Gastroesophageal sphincter (tissue), 3 donors: ENCODE results near the gene PPARG.

Experiments used
- EP300 ChIP-seq: sonication (generic); formaldehyde crosslinking; IDR thresholded peaks from one replicate; pipeline ENCODE4 v1.6.1; 2017; ENCODE audit warnings: antibody characterized with exemption, mild to moderate bottlenecking
- POLR2A ChIP-seq, 2 donors: fragments of 450-650 bp; IDR thresholded peaks; one replicate each; pipeline ENCODE4 v1.6.1; 2017; ENCODE audit warnings: antibody characterized with exemption in 2 of 2, mild to moderate bottlenecking in 2 of 2, moderate library complexity in 1 of 2
- POLR2AphosphoS5 ChIP-seq: sonication (generic); formaldehyde crosslinking; IDR thresholded peaks from one replicate; pipeline ENCODE4 v1.6.1; 2017; ENCODE audit warnings: antibody characterized with exemption
- TF ChIP-seq, protein P1 (sequence below), 4 experiments: fragments of 200-600 bp in 2 of 4; fragments of 450-650 bp in 2 of 4; sonication (generic) in 1 of 4; IDR thresholded peaks; one replicate each; pipeline ENCODE4 v1.5.1; 2017 to 2019; ENCODE audit warnings: antibody characterized with exemption in 4 of 4, mild to moderate bottlenecking in 2 of 4, moderate library complexity in 2 of 4

DNA sequence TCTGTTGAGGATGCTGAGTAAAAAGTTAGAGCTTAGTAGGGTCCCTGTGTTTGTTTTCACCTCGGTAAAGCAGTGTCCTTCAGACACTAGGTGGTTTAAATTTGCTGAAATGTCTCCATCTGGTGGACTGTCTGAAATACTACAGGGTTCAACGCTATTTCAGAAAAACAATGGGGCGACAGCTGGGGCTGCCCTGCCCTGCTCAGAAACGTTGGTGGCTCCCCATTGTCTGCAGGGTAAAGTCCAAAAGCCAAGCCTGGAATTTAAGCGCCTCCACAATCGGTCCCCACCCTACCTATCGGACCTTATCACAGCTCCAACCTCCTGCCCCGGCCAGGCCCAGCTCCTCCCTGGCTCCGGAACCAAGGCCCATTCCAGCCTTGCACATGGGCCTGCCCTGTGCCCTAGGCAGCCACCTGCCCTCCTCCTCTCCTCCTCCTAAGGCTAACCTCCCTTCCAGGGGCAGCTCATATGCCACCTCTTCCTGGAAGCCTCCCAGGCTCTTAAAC lies 191.1 kb downstream of the PPARG start:
- TF ChIP-seq, protein P1, sequence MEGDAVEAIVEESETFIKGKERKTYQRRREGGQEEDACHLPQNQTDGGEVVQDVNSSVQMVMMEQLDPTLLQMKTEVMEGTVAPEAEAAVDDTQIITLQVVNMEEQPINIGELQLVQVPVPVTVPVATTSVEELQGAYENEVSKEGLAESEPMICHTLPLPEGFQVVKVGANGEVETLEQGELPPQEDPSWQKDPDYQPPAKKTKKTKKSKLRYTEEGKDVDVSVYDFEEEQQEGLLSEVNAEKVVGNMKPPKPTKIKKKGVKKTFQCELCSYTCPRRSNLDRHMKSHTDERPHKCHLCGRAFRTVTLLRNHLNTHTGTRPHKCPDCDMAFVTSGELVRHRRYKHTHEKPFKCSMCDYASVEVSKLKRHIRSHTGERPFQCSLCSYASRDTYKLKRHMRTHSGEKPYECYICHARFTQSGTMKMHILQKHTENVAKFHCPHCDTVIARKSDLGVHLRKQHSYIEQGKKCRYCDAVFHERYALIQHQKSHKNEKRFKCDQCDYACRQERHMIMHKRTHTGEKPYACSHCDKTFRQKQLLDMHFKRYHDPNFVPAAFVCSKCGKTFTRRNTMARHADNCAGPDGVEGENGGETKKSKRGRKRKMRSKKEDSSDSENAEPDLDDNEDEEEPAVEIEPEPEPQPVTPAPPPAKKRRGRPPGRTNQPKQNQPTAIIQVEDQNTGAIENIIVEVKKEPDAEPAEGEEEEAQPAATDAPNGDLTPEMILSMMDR (IDR thresholded peaks at IDR 0.05) = peak; percentile 52 to 81 (median 70)
- no peak for TF ChIP-seq POLR2A (IDR thresholded peaks at IDR 0.05)
- TF ChIP-seq EP300 = no peak
- no peak for TF ChIP-seq POLR2AphosphoS5
